Measurements from ENCODE around the gene THOC3.
"Not testable (repeated sequence)": the region's sequence is repeated elsewhere in the genome, so short reads cannot be mapped to it uniquely, and the experiment has no call there.

Gene THOC3

DNA sequence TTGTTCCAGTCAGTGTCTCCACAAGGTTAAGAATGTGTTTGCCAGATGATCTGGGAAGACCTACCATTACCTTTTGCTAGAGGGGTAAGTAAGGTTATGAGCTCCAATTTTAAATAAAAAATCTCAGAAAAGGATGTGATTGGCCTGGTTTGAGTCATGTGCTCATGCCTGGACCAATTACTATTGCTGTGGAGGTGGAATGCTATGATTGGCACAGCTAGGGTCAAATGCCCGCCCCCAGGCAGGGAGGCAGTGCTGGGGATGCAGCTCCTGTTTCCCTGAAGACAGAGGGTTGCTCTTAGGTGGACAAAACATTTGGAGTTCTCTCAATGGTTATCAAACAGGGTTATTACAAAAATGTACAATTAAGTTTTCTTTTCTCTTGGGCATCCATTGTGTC lies 29.6 kb downstream of the THOC3 start:
- DNase-seq (ENCODE audit: low spot score): not testable (repeated sequence)

DNA sequence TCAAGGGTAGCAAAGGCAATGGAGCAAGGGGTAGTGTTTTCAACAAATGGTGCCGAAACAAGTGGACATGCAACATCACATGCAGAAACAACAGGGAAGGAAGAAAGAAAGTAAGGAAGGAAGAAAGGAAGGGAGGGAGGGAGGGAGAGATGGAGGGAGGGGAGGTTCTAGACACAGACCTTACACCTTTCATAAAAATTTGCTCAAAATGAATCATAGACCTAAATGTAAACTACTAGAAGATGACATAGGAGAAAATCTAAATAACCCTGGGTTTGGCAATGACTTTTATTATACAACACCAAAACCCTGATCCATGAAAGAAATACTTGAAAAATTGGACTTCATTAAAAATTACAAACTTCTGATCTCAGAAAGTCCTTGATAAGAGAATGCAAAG lies 39.4 kb downstream of the THOC3 start:
- DNase-seq (ENCODE audit: low spot score): not testable (repeated sequence)

- not testable (repeated sequence) for DNase-seq (ENCODE audit: low spot score)
Observed at GRCh38 chr5:175925106-175925505, 43.0 kb downstream of the THOC3 start.

DNA sequence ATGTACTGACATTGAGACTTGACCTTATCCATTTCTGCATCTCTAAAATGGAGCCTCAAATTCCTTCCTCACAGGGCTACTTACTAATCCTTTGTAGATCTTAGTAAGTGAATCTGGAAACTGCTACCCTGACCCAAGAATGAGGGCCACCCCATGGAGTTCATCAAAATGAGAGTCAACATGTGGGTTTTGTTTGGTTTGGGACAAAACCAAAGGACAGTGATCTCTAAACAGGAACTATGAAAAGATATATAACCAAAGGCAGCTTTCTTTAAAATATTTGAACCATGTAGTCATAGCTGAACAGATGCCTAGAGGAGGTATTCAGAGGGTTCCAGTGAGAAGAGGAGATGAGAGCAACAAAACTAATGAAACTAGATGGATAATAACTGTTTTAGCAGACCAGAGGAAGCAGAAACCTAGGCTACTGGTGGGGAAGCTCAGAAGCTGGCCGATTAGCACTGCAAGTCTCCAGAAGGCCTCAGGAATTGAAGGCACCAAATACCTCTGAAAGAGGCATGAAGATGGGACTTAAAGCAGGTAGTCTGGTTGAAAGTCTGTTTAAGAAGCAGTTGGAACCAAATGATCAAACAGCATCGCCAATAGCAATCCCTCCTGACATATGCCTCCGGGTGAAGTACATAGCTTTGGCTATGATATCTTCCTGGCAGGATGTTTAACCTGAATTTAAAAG lies 45.8 kb downstream of the THOC3 start:
- DNase-seq (ENCODE audit: low spot score): no peak

DNA sequence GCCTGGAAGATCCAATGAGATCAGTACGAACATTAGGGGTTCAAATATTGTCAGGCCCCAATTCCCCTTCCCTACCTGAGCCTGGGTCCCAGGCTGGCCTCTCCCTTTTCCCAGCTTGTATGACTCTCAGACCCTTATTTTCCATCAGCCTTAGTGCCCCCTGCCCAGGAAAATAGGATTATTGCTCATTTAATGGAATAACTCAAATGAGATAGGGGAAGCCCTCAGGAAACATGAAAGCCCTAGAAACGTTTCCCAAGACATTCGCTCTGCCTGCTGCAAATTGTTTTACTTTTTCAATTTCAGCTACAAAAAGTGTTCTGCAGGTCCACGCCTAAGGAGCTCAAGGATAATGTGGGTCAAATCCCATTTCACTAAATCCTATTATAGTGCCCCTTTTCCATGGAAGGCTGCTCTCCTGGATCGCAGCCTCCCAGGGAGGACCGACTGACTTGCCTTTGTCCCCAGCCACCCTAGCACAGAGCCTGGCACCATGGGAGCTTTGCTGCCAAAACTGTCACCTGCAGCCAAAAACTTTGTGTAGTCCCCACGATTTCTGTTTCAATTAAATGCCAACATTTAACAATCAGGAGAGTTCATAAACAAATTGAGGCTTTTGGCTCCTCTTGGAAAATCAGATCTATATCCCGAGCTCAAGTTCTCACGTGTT lies 46.9 kb downstream of the THOC3 start:
- DNase-seq (ENCODE audit: low spot score): no peak

DNA sequence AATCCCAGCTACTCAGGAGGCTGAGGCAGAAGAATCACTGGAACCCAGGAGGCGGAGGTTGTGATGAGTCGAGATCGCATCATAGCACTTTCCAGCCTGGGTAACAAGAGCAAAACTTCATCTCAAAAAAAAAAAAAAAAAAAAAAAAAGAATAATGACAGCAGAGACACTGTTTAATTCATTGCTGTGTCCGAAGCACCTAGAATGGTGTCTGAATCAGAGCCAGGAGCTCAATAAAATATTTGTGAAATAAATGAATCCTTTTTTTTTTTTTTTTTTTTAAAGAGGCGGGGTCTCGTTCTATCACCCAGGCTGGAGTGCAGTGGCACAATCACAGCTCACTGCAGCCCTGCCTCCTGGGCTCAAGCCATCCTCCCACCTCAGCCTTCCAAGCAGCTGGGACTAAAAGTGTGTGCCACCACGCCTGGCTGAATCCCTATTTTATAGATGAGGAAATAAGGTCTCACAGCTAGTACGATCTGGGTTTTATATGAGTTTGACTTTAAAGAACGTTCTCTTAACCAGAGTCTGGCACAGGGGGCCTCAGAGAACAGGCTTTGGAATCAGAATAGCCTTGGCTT lies 47.8 kb downstream of the THOC3 start:
- no peak for DNase-seq (ENCODE audit: low spot score)

- not testable (repeated sequence) for DNase-seq (ENCODE audit: low spot score)
Observed at GRCh38 chr5:175915066-175916037, 52.8 kb downstream of the THOC3 start.

GRCh38 chr5:175913835-175914672 lies 54.1 kb downstream of the THOC3 start:
- not testable (repeated sequence) for DNase-seq (ENCODE audit: low spot score)

DNA sequence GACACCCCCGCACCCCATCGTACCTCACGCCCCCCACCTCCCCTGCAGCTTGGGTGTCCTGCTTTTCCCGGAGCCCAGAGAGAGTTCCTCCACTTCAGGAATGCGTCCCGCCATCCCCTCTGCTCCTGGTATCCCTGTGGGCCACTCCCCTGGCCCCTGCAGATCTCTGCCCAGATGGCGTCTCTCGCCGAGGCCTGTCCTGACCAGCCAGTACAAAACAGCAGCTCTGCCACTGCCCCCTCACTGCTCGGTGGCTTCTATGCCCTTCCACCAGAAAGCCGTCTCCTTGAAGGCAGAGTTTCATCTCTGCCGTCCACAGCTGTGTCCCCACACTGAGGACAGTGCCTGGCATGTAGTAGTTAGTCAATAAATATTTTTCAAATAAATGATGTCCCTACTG lies 58.0 kb downstream of the THOC3 start:
- not testable (repeated sequence) for DNase-seq (ENCODE audit: low spot score)
